Ishikawa (cell line): ENCODE results near the gene MKX.

ENCODE experiments used
- CEBPB ChIP-seq: IDR thresholded peaks from 2 replicates; pipeline ENCODE4 v1.6.1; 2012
- CREB1 ChIP-seq: IDR thresholded peaks from 2 replicates; pipeline ENCODE4 v1.6.1; 2012; ENCODE audit warnings: low read depth
- EGR1 ChIP-seq: IDR thresholded peaks from 2 replicates; pipeline ENCODE4 v1.6.1; 2012
- EP300 ChIP-seq: IDR thresholded peaks from 2 replicates; pipeline ENCODE4 v1.6.1; 2012; ENCODE audit warnings: borderline replicate concordance
- FOXM1 ChIP-seq: IDR thresholded peaks from 2 replicates; pipeline ENCODE4 v1.6.1; 2012; ENCODE audit warnings: low read depth, borderline replicate concordance
- NFIC ChIP-seq: IDR thresholded peaks from 2 replicates; pipeline ENCODE4 v1.6.1; 2012
- RAD21 ChIP-seq: IDR thresholded peaks from 2 replicates; pipeline ENCODE4 v1.6.1; 2012; ENCODE audit warnings: low read depth
- TAF1 ChIP-seq: IDR thresholded peaks from 2 replicates; pipeline ENCODE4 v1.6.1; 2012; ENCODE audit warnings: low read depth, mild to moderate bottlenecking
- TCF12 ChIP-seq: IDR thresholded peaks from 2 replicates; pipeline ENCODE4 v1.6.1; 2012; ENCODE audit warnings: low read depth
- TEAD4 ChIP-seq: IDR thresholded peaks from 2 replicates; pipeline ENCODE4 v1.6.1; 2012
- YY1 ChIP-seq: IDR thresholded peaks from 2 replicates; pipeline ENCODE4 v1.6.1; 2012; ENCODE audit warnings: low read depth
- ZBTB7A ChIP-seq: IDR thresholded peaks from 2 replicates; pipeline ENCODE4 v1.6.1; 2012; ENCODE audit warnings: low read depth
- TF ChIP-seq, protein P1 (sequence below): IDR thresholded peaks from 2 replicates; pipeline ENCODE4 v1.6.1; 2012
- TF ChIP-seq, protein P2 (sequence below): IDR thresholded peaks from 2 replicates; pipeline ENCODE4 v1.6.1; 2012
- TF ChIP-seq, protein P3 (sequence below): IDR thresholded peaks from 2 replicates; pipeline ENCODE4 v1.6.1; 2012; ENCODE audit warnings: low read depth, mild to moderate bottlenecking

Gene MKX

DNA sequence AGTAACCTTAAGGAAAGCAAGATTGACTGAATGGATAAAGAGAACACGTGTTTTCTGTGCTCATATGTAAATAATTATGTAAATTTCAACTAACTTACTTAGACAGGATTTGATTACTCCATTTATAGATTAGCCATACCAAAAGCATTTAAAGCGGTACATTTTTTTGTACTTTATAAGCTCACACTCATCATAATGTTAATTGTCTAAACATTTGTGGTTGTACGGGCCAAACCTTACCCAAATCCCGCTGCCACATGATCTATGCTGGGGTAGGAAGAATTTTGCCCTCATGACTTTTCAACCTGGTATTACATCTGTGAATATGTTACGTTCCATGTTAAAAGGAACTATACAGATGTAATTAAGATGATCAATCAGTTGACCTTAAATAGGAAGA is 29.1 kb downstream of the MKX start:
- TF ChIP-seq TEAD4 (no peak), CREB1 (no peak), CEBPB (no peak), EP300 (no peak), FOXM1 (no peak), RAD21 (no peak), YY1 (no peak), ZBTB7A (no peak), NFIC (no peak), TAF1 (no peak), EGR1 (no peak)
- TF ChIP-seq, protein P1, sequence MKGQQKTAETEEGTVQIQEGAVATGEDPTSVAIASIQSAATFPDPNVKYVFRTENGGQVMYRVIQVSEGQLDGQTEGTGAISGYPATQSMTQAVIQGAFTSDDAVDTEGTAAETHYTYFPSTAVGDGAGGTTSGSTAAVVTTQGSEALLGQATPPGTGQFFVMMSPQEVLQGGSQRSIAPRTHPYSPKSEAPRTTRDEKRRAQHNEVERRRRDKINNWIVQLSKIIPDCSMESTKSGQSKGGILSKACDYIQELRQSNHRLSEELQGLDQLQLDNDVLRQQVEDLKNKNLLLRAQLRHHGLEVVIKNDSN: no peak
- TF ChIP-seq, protein P2, sequence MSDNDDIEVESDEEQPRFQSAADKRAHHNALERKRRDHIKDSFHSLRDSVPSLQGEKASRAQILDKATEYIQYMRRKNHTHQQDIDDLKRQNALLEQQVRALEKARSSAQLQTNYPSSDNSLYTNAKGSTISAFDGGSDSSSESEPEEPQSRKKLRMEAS: no peak

DNA sequence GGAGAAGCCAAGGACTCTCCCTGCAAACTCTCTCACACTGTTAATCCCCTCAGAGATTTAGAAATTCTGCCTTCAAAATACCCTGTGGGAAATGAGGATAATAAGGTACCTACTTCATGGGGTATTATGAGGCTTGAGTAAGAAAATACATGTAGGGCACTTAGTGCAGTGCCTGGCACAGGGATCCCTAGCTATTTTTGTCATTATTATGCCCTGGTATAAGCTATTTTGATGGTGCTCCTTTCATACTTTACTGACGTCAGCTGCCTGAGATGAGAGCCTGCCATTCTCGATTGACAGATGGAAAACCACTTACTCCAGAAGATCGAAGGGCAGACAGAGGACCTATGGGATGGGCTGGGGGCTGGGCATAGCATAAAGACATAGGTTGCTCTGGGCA is 30.1 kb downstream of the MKX start:
- TF ChIP-seq NFIC: no peak
- no peak for TF ChIP-seq EP300
- TF ChIP-seq FOXM1: no peak
- TF ChIP-seq EGR1: no peak
- no peak for TF ChIP-seq RAD21
- TF ChIP-seq CEBPB: no peak
- no peak for TF ChIP-seq TAF1
- TF ChIP-seq, protein P1: no peak
- no peak for TF ChIP-seq YY1
- TF ChIP-seq TEAD4: no peak
- TF ChIP-seq, protein P2: no peak
- TF ChIP-seq TCF12: no peak
- no peak for TF ChIP-seq ZBTB7A
- TF ChIP-seq CREB1: no peak
- TF ChIP-seq, protein P3, sequence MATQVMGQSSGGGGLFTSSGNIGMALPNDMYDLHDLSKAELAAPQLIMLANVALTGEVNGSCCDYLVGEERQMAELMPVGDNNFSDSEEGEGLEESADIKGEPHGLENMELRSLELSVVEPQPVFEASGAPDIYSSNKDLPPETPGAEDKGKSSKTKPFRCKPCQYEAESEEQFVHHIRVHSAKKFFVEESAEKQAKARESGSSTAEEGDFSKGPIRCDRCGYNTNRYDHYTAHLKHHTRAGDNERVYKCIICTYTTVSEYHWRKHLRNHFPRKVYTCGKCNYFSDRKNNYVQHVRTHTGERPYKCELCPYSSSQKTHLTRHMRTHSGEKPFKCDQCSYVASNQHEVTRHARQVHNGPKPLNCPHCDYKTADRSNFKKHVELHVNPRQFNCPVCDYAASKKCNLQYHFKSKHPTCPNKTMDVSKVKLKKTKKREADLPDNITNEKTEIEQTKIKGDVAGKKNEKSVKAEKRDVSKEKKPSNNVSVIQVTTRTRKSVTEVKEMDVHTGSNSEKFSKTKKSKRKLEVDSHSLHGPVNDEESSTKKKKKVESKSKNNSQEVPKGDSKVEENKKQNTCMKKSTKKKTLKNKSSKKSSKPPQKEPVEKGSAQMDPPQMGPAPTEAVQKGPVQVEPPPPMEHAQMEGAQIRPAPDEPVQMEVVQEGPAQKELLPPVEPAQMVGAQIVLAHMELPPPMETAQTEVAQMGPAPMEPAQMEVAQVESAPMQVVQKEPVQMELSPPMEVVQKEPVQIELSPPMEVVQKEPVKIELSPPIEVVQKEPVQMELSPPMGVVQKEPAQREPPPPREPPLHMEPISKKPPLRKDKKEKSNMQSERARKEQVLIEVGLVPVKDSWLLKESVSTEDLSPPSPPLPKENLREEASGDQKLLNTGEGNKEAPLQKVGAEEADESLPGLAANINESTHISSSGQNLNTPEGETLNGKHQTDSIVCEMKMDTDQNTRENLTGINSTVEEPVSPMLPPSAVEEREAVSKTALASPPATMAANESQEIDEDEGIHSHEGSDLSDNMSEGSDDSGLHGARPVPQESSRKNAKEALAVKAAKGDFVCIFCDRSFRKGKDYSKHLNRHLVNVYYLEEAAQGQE: no peak

DNA sequence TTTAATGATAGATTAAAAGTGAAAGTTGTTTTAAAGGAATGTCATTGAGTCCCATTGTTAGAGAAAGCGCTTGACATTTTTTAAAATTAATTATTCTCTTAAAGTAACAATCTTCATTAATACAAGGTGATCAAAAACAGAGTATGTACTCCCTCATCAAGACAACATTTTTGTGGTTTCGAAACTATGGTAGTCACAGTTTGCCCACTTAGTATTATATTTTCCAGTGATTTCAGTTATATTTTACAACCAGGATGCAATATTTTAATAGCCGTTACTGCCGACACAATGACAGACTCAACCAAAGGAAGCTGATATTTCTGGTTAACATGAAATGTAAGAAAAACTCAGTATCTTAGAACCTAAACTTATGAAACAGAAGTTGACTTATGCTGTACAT is 31.3 kb downstream of the MKX start:
- TF ChIP-seq NFIC (0 out of 2 replicates have a peak, but pooled peaks have one; percentile 0), FOXM1 (no peak), EGR1 (no peak), TAF1 (no peak)

DNA sequence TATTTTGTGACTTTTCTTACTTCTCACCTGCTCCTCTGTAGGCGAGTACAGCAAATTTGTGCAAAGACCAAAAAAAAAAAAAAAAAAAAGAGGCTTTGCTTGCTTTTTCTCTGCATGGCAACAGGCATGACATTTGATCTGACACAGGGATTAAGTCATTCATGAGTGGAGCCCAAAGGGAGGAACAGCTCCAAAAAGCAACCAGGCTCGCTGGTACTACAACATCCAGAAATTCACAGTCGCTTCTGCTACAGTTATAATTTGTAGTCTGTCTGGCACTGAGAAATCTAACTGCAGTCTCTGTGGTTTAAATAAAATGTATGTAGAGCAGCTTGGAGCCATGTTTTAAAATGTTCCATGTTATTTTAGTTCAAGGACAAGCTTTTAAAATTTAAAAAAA is 31.7 kb downstream of the MKX start:
- 0 out of 2 replicates have a peak, but pooled peaks have one; percentile 5 for TF ChIP-seq NFIC
- no peak for TF ChIP-seq YY1

DNA sequence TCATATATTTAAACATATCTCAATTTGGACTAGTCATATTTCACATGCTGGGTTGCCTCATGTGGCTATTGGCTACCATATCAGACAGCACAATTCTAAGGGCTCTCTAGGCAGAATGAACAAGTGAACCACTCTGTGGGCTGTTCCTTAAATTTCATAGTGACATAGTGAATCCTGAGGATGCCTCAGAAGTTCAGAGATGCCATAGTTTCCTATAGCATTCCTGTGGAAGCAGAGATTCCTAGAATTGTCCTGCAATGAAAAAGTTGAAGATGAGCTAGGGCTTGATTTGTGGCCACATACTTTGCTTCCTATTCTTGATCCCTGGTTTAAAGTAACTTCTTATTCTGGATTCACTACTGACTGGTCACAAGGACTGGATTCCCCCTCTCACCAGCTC is 35.6 kb downstream of the MKX start:
- TF ChIP-seq NFIC: no peak
- TF ChIP-seq ZBTB7A: no peak
- no peak for TF ChIP-seq FOXM1
- no peak for TF ChIP-seq CREB1
- TF ChIP-seq RAD21: no peak
- no peak for TF ChIP-seq TAF1
- no peak for TF ChIP-seq EP300
- no peak for TF ChIP-seq CEBPB
- TF ChIP-seq TCF12: no peak
- TF ChIP-seq, protein P2: no peak
- TF ChIP-seq EGR1: no peak

DNA sequence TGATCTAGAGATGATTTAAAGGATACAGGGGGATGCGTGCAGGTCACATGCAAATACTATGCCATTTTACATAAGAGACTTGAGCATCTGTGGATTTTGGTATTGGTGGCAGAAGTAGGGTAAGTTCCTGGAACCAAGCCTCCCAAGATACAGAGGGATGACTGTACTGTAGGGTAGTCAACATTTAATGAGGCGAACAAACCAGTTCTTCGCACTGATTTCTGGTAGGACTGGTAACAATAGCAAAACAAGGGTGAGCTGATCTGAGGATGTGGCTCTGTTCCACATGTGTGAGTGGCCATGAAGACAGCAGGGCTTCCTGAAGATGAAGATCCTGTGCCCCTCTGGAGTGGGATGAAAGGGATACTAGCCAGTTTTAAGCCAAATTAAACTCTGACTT is 36.3 kb downstream of the MKX start:
- TF ChIP-seq FOXM1: no peak
- TF ChIP-seq, protein P3: no peak
- TF ChIP-seq YY1: no peak
- no peak for TF ChIP-seq RAD21
- TF ChIP-seq NFIC: no peak
- no peak for TF ChIP-seq CEBPB
- TF ChIP-seq, protein P2: no peak
- TF ChIP-seq ZBTB7A: no peak
- no peak for TF ChIP-seq TEAD4
- TF ChIP-seq TCF12: no peak
- no peak for TF ChIP-seq EGR1
- no peak for TF ChIP-seq CREB1
- TF ChIP-seq EP300: no peak
- TF ChIP-seq, protein P1: no peak
- TF ChIP-seq TAF1: no peak
